Measurements from ENCODE around the gene CDKAL1. TPM values are rescaled to one million over a fixed set of nuclear protein-coding genes. Genes with fewer than 3 reads are reported as not detected.

CDKAL1 gene
- total and polyA plus RNA-seq, 2 donors (not counting 3 experiments of a cell fraction or from before 2014, with no cell fraction given) = 6.1 to 20.5 TPM

DNA sequence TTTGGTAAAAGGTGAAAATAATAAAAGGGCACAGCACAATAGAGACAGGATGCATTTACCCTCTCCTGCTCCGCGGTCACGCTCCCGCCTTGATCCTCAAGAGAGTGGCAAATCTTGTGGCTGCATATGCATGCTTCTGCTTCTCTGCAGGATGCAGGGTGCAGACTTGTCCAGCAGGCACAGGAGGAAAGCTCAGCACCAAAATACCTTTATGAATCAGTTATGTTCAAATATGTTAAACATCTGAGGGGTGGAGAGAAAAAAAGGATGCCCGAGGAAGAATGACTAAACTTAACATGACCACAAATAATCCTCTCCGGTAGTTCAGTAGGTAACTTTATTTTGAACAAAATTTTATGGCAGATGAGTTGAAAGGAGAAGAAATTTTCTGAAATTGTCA is 693.2 kb downstream of the CDKAL1 start:
- no peaks in the 10 kb centered on the region for H4K20me1 ChIP-seq (replicated peaks; ENCODE audit: control insufficient read depth, extremely low read depth, insufficient read depth, low read length)
- H3K27me3 ChIP-seq (ENCODE audit: control insufficient read depth in 2 of 2, insufficient read depth in 2 of 2, low read length in 2 of 2) = no peaks in the 10 kb centered on the region
- no peak overlapping the region for H3K27ac ChIP-seq (ENCODE audit: insufficient read depth, low read depth, low read length)
- no TSS peak for BruUV-seq (replicated peaks)
- FAIRE-seq (no peak), DNase-seq (ENCODE audit: low read depth, low spot score) (no peak)
- H3K4me1 ChIP-seq (ENCODE audit: control insufficient read depth, extremely low read depth, insufficient read depth, low read length) = no peaks in the 10 kb centered on the region
- no peak overlapping the region for H3K4me3 ChIP-seq (replicated peaks in 1 of 3; ENCODE audit: insufficient read depth in 1 of 3, low read depth in 1 of 3, low read length in 3 of 3)
- no peaks in the 10 kb centered on the region for H3K9me3 ChIP-seq (replicated peaks; ENCODE audit: control insufficient read depth, insufficient read depth, low read length)
- TF ChIP-seq, protein P1, sequence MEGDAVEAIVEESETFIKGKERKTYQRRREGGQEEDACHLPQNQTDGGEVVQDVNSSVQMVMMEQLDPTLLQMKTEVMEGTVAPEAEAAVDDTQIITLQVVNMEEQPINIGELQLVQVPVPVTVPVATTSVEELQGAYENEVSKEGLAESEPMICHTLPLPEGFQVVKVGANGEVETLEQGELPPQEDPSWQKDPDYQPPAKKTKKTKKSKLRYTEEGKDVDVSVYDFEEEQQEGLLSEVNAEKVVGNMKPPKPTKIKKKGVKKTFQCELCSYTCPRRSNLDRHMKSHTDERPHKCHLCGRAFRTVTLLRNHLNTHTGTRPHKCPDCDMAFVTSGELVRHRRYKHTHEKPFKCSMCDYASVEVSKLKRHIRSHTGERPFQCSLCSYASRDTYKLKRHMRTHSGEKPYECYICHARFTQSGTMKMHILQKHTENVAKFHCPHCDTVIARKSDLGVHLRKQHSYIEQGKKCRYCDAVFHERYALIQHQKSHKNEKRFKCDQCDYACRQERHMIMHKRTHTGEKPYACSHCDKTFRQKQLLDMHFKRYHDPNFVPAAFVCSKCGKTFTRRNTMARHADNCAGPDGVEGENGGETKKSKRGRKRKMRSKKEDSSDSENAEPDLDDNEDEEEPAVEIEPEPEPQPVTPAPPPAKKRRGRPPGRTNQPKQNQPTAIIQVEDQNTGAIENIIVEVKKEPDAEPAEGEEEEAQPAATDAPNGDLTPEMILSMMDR (IDR thresholded peaks at IDR 0.05; ENCODE audit: extremely low read depth in 1 of 2, insufficient read depth in 1 of 2, low read depth in 1 of 2, low read length in 2 of 2) = no peak
- TF ChIP-seq FOS (IDR thresholded peaks at IDR 0.05; ENCODE audit: borderline replicate concordance, insufficient read depth, low read length) (no peak), MAX (IDR thresholded peaks at IDR 0.05; ENCODE audit: insufficient read depth, insufficient read length) (no peak), GATA2 (IDR thresholded peaks at IDR 0.05; ENCODE audit: insufficient read depth, insufficient read length, low read depth, low read length) (no peak), JUN (IDR thresholded peaks at IDR 0.05; ENCODE audit: borderline replicate concordance, insufficient read depth, insufficient read length, low read depth) (no peak), POLR2A (IDR thresholded peaks at IDR 0.05; ENCODE audit: low read depth, low read length) (no peak), POLR2AphosphoS5 (IDR thresholded peaks at IDR 0.05; ENCODE audit: insufficient read depth, low read depth, low read length) (no peak), EZH2 (IDR thresholded peaks at IDR 0.05; ENCODE audit: borderline replicate concordance, low read depth, low read length, severe bottlenecking) (no peak), MYC (IDR thresholded peaks at IDR 0.05; ENCODE audit: low read depth, low read length) (no peak)
- no peak overlapping the region for H2AFZ ChIP-seq (ENCODE audit: low read depth, low read length)
- no peaks in the 10 kb centered on the region for H3K36me3 ChIP-seq (ENCODE audit: control insufficient read depth in 2 of 2, extremely low read depth in 1 of 2, insufficient read depth in 2 of 2, low read length in 2 of 2)
- H3K79me2 ChIP-seq (ENCODE audit: control insufficient read depth, insufficient read depth, low read length) = no peaks in the 10 kb centered on the region
- ChIA-PET CTCF (no interaction called here), POLR2A (no interaction called here)
- H3K4me2 ChIP-seq (ENCODE audit: insufficient read depth, low read length) = no peak overlapping the region
- H3K9me1 ChIP-seq (replicated peaks; ENCODE audit: control insufficient read depth, extremely low read depth, insufficient read depth, low read length) = no peaks in the 10 kb centered on the region
- H3K9ac ChIP-seq (replicated peaks; ENCODE audit: extremely low read depth, insufficient read depth, low read length) = no peak overlapping the region
- intact Hi-C loops (cut with micrococcal nuclease) (no loop called here), dilution Hi-C loops (cut with MboI; ENCODE audit: extremely low pct_ligation_motif_present, low sequenced_read_pairs) (no loop called here)
